GM21576 (cell line): ENCODE results near the gene ZNF841.
"Not testable (repeated sequence)": the region's sequence is repeated elsewhere in the genome, so short reads cannot be mapped to it uniquely, and the experiment has no call there.

ENCODE experiments used
- ATAC-seq: cut with Tn5 transposase; IDR thresholded peaks from one replicate; pipeline ENCODE4 v1.9.1; 2021; ENCODE audit warnings: mild to moderate bottlenecking, moderate library complexity; ENCODE audit not compliant: unreplicated experiment

Gene ZNF841

GRCh38 chr19:52069653-52070052 lies 25.9 kb downstream of the ZNF841 start:
- no peak for ATAC-seq

DNA sequence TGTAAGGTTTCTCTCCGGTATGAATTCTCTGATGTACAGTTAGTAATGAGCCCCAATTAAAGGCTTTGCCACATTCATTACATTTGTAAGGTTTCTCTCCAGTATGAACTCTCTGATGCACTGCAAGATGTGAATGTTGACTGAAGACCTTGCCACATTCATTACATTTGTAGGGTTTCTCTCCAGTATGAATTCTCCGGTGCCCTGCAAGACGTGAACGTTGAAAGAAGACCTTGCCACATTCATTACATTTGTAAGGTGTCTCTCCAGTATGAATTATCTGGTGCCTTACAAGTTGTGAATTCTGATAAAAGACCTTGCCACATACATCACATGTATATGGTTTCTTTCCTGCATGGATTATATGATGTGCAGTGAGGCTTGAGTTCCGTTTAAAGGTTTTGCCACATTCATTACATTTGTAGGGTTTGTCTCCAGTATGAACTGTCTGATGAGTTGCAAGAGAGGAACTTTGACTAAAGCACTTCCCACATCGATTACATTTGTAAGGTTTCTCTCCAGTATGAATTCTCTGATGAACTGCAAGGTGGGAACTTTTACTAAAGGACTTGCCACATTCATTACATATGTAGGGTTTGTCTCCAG lies 29.2 kb downstream of the ZNF841 start:
- no peak for ATAC-seq

GRCh38 chr19:52065399-52065798 lies 30.2 kb downstream of the ZNF841 start:
- ATAC-seq, result no peak

- ATAC-seq, result not testable (repeated sequence)
Measured at GRCh38 chr19:52056480-52056879, 39.1 kb downstream of the ZNF841 start.

DNA sequence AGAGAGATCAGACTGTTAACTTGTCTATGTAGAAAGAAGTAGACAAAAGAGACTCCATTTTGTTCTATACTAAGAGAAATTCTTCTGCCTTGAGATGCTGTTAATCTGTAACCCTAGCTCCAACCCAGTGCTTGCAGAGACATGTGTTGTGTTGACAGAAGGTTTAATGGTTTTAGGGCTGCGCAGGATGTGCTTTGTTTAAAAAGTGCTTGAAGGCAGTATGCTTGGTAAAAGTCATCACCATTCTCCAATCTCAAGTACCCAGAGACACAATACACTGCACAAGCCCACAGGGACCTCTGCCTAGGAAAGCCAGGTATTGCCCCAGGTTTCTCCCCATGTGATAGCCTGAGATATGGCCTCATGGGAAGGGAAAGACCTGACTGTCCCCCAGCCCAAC lies 43.8 kb downstream of the ZNF841 start:
- ATAC-seq, result not testable (repeated sequence)

GRCh38 chr19:52048555-52049501 lies 46.7 kb downstream of the ZNF841 start, which contains the start of gene ZNF432:
TSS of gene ZNF432 (minus strand) at chr19:52048838. CDS start at chr19:52046868, 1,970 bp downstream.
- peak; percentile 81 for ATAC-seq

DNA sequence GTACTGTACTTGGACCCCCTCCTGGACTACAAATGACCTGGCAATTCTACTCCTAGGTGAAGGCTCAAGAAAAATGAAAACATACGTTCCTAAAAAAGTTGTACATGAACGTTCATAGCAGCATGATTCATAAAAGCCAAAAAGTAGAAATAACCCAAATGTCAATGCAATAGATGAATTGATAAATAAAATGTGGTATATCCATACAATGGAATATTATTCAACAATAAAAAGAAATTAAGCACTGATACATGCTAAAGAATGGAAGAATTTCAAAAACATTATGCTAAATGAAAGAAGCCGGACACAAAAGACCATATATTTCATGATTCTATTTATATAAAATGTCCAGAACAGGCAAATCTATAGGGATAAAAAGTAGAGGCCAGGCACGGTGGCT lies 56.4 kb downstream of the ZNF841 start:
- no peak for ATAC-seq

DNA sequence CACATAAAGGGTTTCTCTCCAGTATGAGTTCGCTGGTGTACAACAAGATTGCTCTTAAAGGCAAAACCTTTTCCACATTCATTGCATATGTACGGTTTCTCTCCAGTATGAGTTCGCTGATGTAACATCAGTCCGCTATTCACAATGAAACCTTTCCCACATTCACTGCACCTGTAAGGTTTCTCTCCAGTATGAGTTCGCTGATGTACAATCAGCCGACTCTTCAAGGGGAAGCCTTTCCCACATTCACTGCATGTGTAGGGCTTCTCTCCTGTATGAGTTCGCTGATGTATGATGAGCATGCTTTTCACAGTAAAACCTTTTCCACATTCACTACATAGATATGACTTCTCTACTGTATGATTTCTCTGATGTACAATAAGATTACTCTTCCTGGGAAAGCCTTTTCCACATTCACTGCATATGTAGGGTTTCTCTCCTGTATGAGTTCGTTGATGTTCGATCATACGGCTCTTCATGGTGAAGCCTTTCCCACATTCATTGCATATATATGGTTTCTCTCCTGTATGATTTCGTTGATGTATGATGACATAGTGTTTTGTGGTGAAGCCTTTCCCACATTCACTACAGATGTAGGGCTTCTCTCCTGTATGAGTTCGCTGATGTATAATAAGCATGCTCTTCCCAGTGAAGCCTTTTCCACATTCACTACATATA lies 61.4 kb downstream of the ZNF841 start:
- ATAC-seq, result no peak

DNA sequence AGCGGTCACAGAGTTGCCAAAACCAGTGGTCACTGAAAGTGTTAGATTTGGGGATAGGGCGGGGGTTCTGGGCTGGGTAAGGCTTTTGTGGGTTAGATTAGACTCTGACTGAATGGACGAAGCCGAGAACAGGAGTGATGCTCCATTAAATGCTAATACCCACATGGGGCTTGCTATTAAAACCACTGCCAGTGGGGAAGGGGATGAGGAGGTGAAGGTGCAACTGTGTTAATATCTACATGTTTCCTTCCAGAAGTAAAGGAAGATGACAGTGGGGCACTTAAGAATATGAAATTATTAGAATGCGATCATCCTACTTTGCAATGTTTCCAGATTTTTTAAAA lies 66.8 kb downstream of the ZNF841 start:
- peak; percentile 19 for ATAC-seq

DNA sequence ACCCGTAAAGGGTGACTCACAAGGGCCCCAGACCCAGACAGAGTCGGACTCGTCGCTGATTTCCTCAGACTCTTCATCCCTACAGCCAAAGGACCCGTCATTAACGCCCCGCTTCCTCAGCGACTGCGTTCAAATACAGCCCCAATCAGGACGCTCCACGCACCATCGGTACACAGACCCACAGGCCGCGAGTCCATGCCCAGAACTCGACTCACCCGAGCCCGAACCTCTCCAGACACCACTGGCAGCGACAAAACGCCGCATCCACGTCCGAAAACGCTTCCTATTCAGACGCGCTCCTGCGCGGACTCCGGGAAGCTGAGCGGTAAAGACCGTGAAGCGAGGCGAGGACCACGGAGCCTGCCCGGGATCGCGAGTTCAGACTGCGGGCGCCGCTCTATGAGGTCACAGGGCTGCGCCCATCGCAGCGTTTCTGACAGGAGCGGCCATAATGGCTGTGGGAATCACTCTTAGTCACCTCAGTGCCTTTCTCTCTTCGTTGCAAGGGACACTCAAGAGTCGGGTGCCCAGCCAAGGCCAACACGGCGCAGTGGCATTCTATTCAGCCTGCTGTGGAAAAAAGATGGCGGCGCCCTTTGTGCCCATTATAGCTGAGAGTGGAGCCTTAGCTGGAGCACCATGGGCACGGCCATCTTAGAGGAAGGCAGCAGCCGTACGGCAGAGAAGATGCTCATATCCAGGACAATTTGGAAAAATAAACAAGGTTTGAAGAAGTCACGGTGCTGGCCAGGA lies 67.4 kb downstream of the ZNF841 start, which contains the start of gene ZNF614:
Gene ZNF614 (minus strand): TSS at position 353 of the 753 bp plus-strand sequence. CDS start 2,634 bp downstream, outside the sequence.
- ATAC-seq, result peak; percentile 83

GRCh38 chr19:52026255-52026990 lies 69.1 kb downstream of the ZNF841 start:
- not testable (repeated sequence) for ATAC-seq

DNA sequence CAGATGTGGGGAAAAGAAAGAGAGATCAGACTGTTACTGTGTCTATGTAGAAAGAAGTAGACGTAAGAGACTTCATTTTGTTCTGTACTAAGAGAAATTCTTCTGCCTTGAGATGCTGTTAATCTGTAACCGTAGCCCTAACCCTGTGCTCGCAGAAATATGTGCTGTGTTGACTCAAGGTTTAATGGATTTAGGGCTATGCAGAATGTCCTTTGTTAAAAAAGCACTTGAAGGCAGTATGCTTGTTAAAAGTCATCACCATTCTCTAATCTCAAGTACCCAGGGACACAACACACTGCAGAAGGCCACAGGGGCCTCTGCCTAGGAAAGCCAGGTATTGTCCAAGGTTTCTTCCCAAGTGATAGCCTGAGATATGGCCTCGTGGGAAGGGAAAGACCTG lies 71.1 kb downstream of the ZNF841 start:
- not testable (repeated sequence) for ATAC-seq

GRCh38 chr19:52022193-52022592 lies 73.4 kb downstream of the ZNF841 start:
- no peak for ATAC-seq

DNA sequence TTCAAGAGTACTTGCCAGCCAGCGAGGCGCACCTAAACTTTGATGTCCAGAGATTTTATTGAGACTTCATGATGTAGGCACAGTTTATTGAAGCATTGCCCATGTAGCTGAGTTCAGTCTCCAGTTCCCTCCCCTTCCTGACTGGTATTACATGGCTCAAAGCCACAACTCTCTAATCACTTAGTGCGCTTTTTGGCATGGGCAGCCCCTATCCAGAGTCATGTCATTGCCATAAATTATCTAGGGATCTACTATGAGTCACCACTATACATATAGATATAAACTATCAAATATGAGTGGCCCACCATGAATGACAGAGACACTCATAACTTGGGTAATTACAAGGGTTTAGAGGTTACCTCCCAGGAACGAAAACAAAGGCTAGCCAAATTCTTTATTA lies 75.1 kb downstream of the ZNF841 start:
- no peak for ATAC-seq
